ENCODE data around the gene DPEP3. TPM values are rescaled to one million over a fixed set of nuclear protein-coding genes. Genes with fewer than 3 reads are reported as not detected.
"Not testable (repeated sequence)": the region's sequence is repeated elsewhere in the genome, so short reads cannot be mapped to it uniquely, and the experiment has no call there.

DPEP3 gene
- total RNA-seq, 2 donors from 2014 or later: not detected

GRCh38 chr16:67939507-67940445 is 40.5 kb downstream of the DPEP3 start:
- ATAC-seq: no peak
- peak; percentile 55 to 78 (median 64) for DNase-seq
- intact Hi-C loops (cut with DNase I): no loop called here
- WGBS, 2 donors: 68 to 70% methylated on average over 15 to 32 of the region's 33 CpGs
- Histone ChIP-seq H3K4me3 (no peak overlapping the region), H3K27me3 (no peaks in the 10 kb centered on the region), H3K9me3 (no peaks in the 10 kb centered on the region), H3K27ac (peak overlapping the region in 1 of 4 donors; percentile 2), H3K36me3 (replicated peaks in 1 of 2; ENCODE audit: insufficient read depth in 1 of 2, low read depth in 2 of 2) (no peaks in the 10 kb centered on the region), H3K4me1 (peaks cover 28% of the 10 kb centered on the region)
- TF ChIP-seq POLR2A (IDR thresholded peaks at IDR 0.05) (no peak), CTCF (IDR thresholded peaks at IDR 0.05) (no peak)

- H3K4me1 ChIP-seq: peaks cover 46% of the 10 kb centered on the region
- H3K9me3 ChIP-seq; intact Hi-C loops (cut with DNase I); DNase-seq; ATAC-seq; H3K4me3 ChIP-seq; H3K27ac ChIP-seq; H3K36me3 ChIP-seq (replicated peaks in 1 of 2; ENCODE audit: insufficient read depth in 1 of 2, low read depth in 2 of 2); H3K27me3 ChIP-seq: not testable (repeated sequence)
- 91 to 93% methylated on average over 5 of the region's 5 CpGs for WGBS, 2 donors
Measured at GRCh38 chr16:67937713-67938112, 42.6 kb downstream of the DPEP3 start.

- TF ChIP-seq POLR2A (IDR thresholded peaks at IDR 0.05) (no peak), CTCF (IDR thresholded peaks at IDR 0.05) (no peak)
- H3K27me3 ChIP-seq: no peaks in the 10 kb centered on the region
- peak overlapping the region; percentile 81 to 97 (median 88) for H3K27ac ChIP-seq
- H3K9me3 ChIP-seq: no peaks in the 10 kb centered on the region
- H3K4me3 ChIP-seq: peak overlapping the region; percentile 72 to 87
- H3K36me3 ChIP-seq (replicated peaks in 1 of 2; ENCODE audit: insufficient read depth in 1 of 2, low read depth in 2 of 2): no peaks in the 10 kb centered on the region
- 48% methylated on average over 6 of the region's 6 CpGs for WGBS, 2 donors
- H3K4me1 ChIP-seq: peaks cover 53% of the 10 kb centered on the region
- ATAC-seq (no peak), DNase-seq (peak in 2 of 4 donors; percentile 9 to 82)
- intact Hi-C loops (cut with DNase I): no loop called here
Measured at GRCh38 chr16:67936880-67937605, 43.3 kb downstream of the DPEP3 start.

- 0 to 1% methylated on average over 14 to 54 of the region's 54 CpGs for WGBS, 2 donors
- H3K27me3 ChIP-seq: no peaks in the 10 kb centered on the region
- ATAC-seq (peak; percentile 16), DNase-seq (peak in 3 of 4 donors; percentile 60 to 62 (median 60))
- peak within 1 kb of the TSS; percentile 72 to 87 for H3K4me3 ChIP-seq
- no peaks in the 10 kb centered on the region for H3K9me3 ChIP-seq
- peak in 2 of 3 donors; percentile 57 to 68 for TF ChIP-seq POLR2A (IDR thresholded peaks at IDR 0.05)
- TF ChIP-seq CTCF (IDR thresholded peaks at IDR 0.05): no peak
- peaks cover 60% of the 10 kb centered on the region for H3K4me1 ChIP-seq
- peak within 1 kb of the TSS; percentile 81 to 97 (median 88) for H3K27ac ChIP-seq
- intact Hi-C loops (cut with DNase I): no loop called here
- H3K36me3 ChIP-seq (replicated peaks in 1 of 2; ENCODE audit: insufficient read depth in 1 of 2, low read depth in 2 of 2): no peaks in the 10 kb centered on the region
Measured at GRCh38 chr16:67936124-67936879, 44.0 kb downstream of the DPEP3 start, which contains the start of gene PSMB10. Gene PSMB10, minus strand, starts transcription at chr16:67936850. Its CDS starts 101 bp downstream, at chr16:67936749.

All from body of pancreas (tissue), 4 donors.